Endothelial cell (in vitro differentiated cells): ENCODE measurements around the gene CHCHD3. TPM values are rescaled to one million over a fixed set of nuclear protein-coding genes. Genes with fewer than 3 reads are reported as not detected.
A peak's percentile ranks its signal among the peaks of the same experiment; 100 is the strongest.

Experiments used
- DNase-seq: peaks from one replicate; pipeline ENCODE4 v3.0.0; 2021; ENCODE audit warnings: low spot score
- H3K27ac Mint-ChIP-seq: one replicate; pipeline ENCODE4 v1.8.0; 2021; ENCODE audit warnings: mixed read lengths, inconsistent platforms; ENCODE audit not compliant: unreplicated experiment
- H3K27me3 Mint-ChIP-seq: one replicate; pipeline ENCODE4 v1.8.0; 2021; ENCODE audit warnings: mild to moderate bottlenecking, moderate library complexity, mixed read lengths, inconsistent platforms; ENCODE audit not compliant: unreplicated experiment
- H3K36me3 Mint-ChIP-seq: one replicate; pipeline ENCODE4 v1.8.0; 2021; ENCODE audit warnings: mild to moderate bottlenecking, low read depth, mixed read lengths, inconsistent platforms; ENCODE audit not compliant: unreplicated experiment
- H3K4me1 Mint-ChIP-seq: one replicate; pipeline ENCODE4 v1.8.0; 2021; ENCODE audit warnings: mild to moderate bottlenecking, mixed read lengths, inconsistent platforms; ENCODE audit not compliant: unreplicated experiment
- H3K4me3 Mint-ChIP-seq: one replicate; pipeline ENCODE4 v1.8.0; 2021; ENCODE audit warnings: mild to moderate bottlenecking, mixed read lengths, inconsistent platforms; ENCODE audit not compliant: unreplicated experiment
- H3K9me3 Mint-ChIP-seq: one replicate; pipeline ENCODE4 v1.8.0; 2021; ENCODE audit warnings: mixed read lengths, inconsistent platforms; ENCODE audit not compliant: unreplicated experiment
- CTCF ChIP-seq: fragments of 200-600 bp; sonication (generic); IDR thresholded peaks from one replicate; pipeline ENCODE4 v1.5.0; 2021; ENCODE audit warnings: antibody characterized with exemption; ENCODE audit not compliant: unreplicated experiment
- total RNA-seq: library from RNA; stranded (reverse); fragmentation: NEBNext Ultra II Directional; extraction: Animal tissue kit (Norgen Biotek cat#: 25700); gene quantifications from one replicate; pipeline ENCODE4 v1.2.1, GENCODE V29; 2021; ENCODE audit not compliant: unreplicated experiment

CHCHD3 gene
- total RNA-seq, 1 donor from 2014 or later = 55.6 TPM

GRCh38 chr7:133061792-133062191 is 20.1 kb downstream of the CHCHD3 start:
- Mint-ChIP-seq H3K36me3 (peaks cover 5% of the 10 kb centered on the region), H3K27ac (no peak overlapping the region), H3K27me3 (no peaks in the 10 kb centered on the region), H3K4me3 (no peak overlapping the region), H3K9me3 (no peaks in the 10 kb centered on the region), H3K4me1 (peaks cover 24% of the 10 kb centered on the region)
- DNase-seq = no peak
- no peak for TF ChIP-seq CTCF

GRCh38 chr7:133061357-133061756 is 20.5 kb downstream of the CHCHD3 start:
- no peaks in the 10 kb centered on the region for H3K27me3 Mint-ChIP-seq
- peaks cover 5% of the 10 kb centered on the region for H3K36me3 Mint-ChIP-seq
- no peaks in the 10 kb centered on the region for H3K9me3 Mint-ChIP-seq
- H3K4me3 Mint-ChIP-seq = no peak overlapping the region
- no peak for DNase-seq
- TF ChIP-seq CTCF = no peak
- no peak overlapping the region for H3K27ac Mint-ChIP-seq
- H3K4me1 Mint-ChIP-seq = peaks cover 24% of the 10 kb centered on the region

- Mint-ChIP-seq H3K27ac (peak overlapping the region; percentile 61), H3K9me3 (no peaks in the 10 kb centered on the region), H3K27me3 (no peaks in the 10 kb centered on the region), H3K36me3 (peaks cover 5% of the 10 kb centered on the region), H3K4me3 (no peak overlapping the region), H3K4me1 (peaks cover 24% of the 10 kb centered on the region)
- DNase-seq = no peak
- no peak for TF ChIP-seq CTCF
These were observed 21.9 kb downstream of the CHCHD3 start for GRCh38 chr7:133060004-133060403.

- Mint-ChIP-seq H3K36me3 (peaks cover 5% of the 10 kb centered on the region), H3K4me1 (peaks cover 18% of the 10 kb centered on the region), H3K9me3 (no peaks in the 10 kb centered on the region), H3K27ac (no peak overlapping the region), H3K4me3 (no peak overlapping the region), H3K27me3 (no peaks in the 10 kb centered on the region)
- no peak for TF ChIP-seq CTCF
- DNase-seq = no peak
These were observed 22.6 kb downstream of the CHCHD3 start for GRCh38 chr7:133059263-133059662.

- Mint-ChIP-seq H3K4me1 (peaks cover 13% of the 10 kb centered on the region), H3K27ac (no peak overlapping the region), H3K4me3 (no peak overlapping the region), H3K36me3 (peaks cover 5% of the 10 kb centered on the region), H3K9me3 (no peaks in the 10 kb centered on the region), H3K27me3 (no peaks in the 10 kb centered on the region)
- DNase-seq = no peak
- no peak for TF ChIP-seq CTCF
These were observed 25.3 kb downstream of the CHCHD3 start for GRCh38 chr7:133056370-133057238.
